IPS DF 6.9 (cell line): ENCODE data around the gene CLIC4.

Experiments used
- DNase-seq: peaks from one replicate; pipeline ENCODE4 v3.0.0-alpha.2; 2013; ENCODE audit warnings: low read depth, low spot score
- H3K27ac ChIP-seq: one replicate; pipeline ENCODE4 v1.5.1; 2013; ENCODE audit warnings: low read length, control low read depth
- H3K27me3 ChIP-seq: 2 replicates; pipeline ENCODE4 v1.6.1; 2013; ENCODE audit warnings: mild to moderate bottlenecking, low read length; ENCODE audit not compliant: control insufficient read depth, insufficient read depth
- H3K36me3 ChIP-seq: 2 replicates; pipeline ENCODE4 v1.6.1; 2013; ENCODE audit warnings: low read length; ENCODE audit not compliant: control insufficient read depth, insufficient read depth
- H3K4me1 ChIP-seq: 2 replicates; pipeline ENCODE4 v1.6.1; 2013; ENCODE audit warnings: low read length; ENCODE audit not compliant: control insufficient read depth, insufficient read depth
- H3K4me3 ChIP-seq: 2 replicates; pipeline ENCODE4 v1.5.1; 2013; ENCODE audit warnings: mild to moderate bottlenecking, low read length
- H3K9me3 ChIP-seq: 2 replicates; pipeline ENCODE4 v1.6.1; 2013; ENCODE audit warnings: low read length, inconsistent platforms; ENCODE audit not compliant: control insufficient read depth, insufficient read depth
- WGBS: extraction: QIAGEN DNeasy Blood & Tissue Kit; methylation state at CpG from one replicate; pipeline ENCODE4 v1.1.7; 2013; ENCODE audit warnings: mixed read lengths, missing lambda C conversion rate; ENCODE audit not compliant: insufficient read length, insufficient coverage; 5-methylcytosine and 5-hydroxymethylcytosine counted together

CLIC4 gene

DNA sequence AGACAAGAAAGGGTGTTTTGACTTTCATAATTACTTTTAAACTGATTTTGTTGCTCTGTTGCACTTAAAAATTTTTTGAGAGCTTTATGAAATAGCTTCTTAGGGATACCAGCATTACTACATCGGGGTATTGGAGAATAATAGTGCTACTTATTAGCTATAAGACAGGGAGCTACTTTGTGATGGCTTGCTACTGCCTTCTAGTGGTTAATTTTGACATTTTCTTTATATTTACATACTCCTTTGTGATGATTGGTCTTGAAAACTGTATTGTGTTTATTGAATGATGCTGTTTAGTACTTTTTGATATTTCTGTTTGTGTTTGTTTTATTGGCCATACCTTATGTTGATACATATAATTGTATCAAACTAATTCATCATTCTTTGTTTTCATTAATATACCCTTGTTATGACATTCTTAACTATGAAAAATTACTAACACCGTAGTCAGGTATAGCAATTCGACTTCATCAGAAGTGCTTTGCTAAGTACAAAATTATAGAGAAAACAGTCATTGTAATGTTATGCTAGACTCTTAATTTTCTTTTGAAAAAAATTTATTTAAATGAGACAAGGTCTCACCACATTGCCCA, 85.5 kb downstream of the CLIC4 start:
- no peak overlapping the region for H3K27ac ChIP-seq
- WGBS: no CpG with 5 or more reads among the region's 3 CpGs
- no peaks in the 10 kb centered on the region for H3K4me1 ChIP-seq

DNA sequence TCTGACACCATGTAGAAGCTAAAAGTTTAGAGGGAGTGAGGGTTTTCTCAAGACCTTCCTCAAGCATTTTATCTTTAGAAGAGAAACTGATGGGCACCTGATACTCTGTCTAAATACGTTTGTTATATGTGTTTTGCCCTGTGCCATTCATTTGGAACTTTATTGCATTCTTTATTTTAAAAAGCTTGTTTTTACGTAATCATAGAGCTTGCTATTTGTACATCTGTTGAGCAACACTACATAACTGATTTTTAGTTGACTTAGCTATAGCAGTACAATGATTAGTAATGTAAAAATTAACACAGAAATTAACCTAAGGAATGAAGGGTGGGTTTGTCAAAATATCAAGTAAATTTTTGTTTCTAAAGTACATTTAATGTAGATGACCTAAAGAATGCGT, 96.3 kb downstream of the CLIC4 start:
- H3K27me3 ChIP-seq: no peaks in the 10 kb centered on the region
- H3K4me1 ChIP-seq: no peaks in the 10 kb centered on the region
- H3K36me3 ChIP-seq: no peaks in the 10 kb centered on the region; the same call in 1 of the 2 replicates
- H3K27ac ChIP-seq: no peak overlapping the region
- DNase-seq: no peak
- WGBS: no CpG with 5 or more reads among the region's 3 CpGs
- no peak overlapping the region for H3K4me3 ChIP-seq
- no peaks in the 10 kb centered on the region for H3K9me3 ChIP-seq

More for the DNA sequence above, 85.5 kb downstream of the CLIC4 start:
- no peak overlapping the region for H3K4me3 ChIP-seq
- H3K36me3 ChIP-seq: no peaks in the 10 kb centered on the region
- no peaks in the 10 kb centered on the region for H3K9me3 ChIP-seq
- no peaks in the 10 kb centered on the region for H3K27me3 ChIP-seq
- no peak for DNase-seq

DNA sequence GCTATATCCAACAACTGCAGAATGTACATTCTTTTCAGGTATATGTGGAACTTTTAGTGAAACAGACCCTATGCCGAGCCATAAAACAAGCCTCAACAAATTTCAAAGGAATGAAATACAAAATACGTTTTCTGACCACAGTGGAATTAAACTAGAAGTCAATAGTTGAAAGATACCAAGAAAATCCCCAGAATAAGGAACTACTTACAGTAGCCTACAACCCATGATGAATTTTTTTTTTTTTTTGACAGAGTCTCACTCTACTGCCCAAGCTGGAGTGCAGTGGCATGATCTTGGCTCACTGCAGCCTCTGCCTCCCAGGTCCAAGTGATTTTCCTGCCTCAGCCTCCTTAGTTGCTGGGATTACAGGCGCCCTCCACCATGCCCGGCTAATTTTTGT, 101.4 kb downstream of the CLIC4 start:
- H3K27me3 ChIP-seq: peaks cover 1% of the 10 kb centered on the region; the same call in 1 of the 2 replicates
- H3K27ac ChIP-seq: no peak overlapping the region
- 0 out of 2 replicates have a peak, but pooled peaks cover 2% of the 10 kb centered on the region for H3K4me1 ChIP-seq
- no CpG with 5 or more reads among the region's 4 CpGs for WGBS
- DNase-seq: no peak
- H3K4me3 ChIP-seq: no peak overlapping the region
- no peaks in the 10 kb centered on the region for H3K36me3 ChIP-seq
- H3K9me3 ChIP-seq: no peaks in the 10 kb centered on the region

DNA sequence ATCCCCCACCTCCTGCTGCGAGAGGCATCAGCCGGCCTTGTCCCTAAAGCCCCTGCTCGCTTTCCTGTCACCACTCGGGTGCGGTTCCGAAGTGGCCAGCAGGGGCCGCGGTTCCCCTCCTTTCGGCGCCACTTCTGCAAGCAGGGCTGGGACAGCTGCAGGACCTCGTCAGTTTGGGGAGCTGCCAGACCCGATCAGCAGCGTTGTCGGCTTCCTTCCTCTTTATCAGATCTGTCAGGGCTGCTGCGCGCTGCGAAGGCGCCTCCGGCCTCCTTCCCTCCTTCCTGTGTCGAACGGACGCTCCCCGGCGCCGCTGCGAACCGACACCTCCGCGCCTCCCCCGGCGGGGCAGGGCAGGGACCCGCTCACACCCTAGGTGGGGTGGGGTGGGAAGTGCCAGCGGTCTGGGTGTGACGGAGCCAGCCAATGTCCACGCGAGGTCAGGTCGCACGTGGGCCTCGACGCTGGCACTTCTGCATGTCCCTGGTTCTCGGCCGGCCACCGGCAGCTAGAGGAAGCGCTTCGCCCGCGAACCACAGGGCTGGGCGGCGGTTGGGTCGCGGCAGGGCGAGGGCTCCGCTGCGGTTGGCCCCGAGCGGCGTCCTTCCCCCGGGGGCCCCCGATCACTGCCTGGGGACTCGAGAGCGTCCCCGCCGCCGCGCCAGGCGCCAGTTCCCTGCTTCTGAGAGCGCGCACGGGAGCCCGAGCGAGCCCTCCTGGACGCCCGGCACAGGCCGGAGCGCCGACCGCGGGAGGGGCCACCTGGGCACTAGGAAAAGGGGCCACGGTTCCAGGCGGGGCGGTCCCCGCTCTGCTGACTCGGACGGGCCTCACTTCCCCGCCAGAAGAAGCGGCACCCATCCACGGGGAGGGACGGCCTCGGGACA, 103.0 kb downstream of the CLIC4 start:
- peak overlapping the region; percentile 38 for H3K4me3 ChIP-seq
- 0 out of 2 replicates have a peak, but pooled peaks cover 2% of the 10 kb centered on the region for H3K4me1 ChIP-seq
- H3K36me3 ChIP-seq: no peaks in the 10 kb centered on the region
- peak; percentile 82 for DNase-seq
- peaks cover 1% of the 10 kb centered on the region; the same call in 1 of the 2 replicates for H3K27me3 ChIP-seq
- no peak overlapping the region for H3K27ac ChIP-seq
- no peaks in the 10 kb centered on the region for H3K9me3 ChIP-seq
- no CpG with 5 or more reads among the region's 89 CpGs for WGBS

DNA sequence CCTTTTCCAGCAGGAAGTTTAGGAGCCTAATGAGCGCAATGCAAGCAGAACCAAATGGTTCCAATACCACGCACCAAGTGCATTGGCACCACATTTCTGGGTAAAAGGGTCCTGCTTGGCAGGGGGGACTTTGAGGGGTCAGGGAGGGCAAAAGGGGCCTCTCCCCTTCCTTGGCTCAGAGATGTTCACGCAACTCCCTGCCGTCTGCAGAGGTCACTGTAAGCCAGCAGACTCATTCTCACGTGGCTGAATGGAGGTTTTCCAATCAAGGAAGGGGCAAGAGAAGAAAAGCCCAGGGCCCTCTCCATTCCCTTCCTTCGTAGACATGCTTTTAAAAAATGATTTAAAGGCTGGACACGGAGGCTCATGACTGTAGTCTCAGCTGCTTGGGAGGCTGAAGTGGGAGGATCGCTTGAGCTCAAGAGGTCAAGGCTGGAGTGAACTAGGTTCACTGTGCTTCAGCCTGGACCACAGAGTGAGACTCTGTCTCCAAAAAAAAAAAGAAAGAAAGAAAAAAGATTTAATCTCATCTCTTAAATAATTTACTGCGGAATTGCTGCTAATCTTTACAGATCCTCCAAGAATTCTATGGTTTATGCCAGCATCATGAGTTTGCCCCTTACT, 104.5 kb downstream of the CLIC4 start:
- Histone ChIP-seq H3K9me3 (no peaks in the 10 kb centered on the region), H3K27ac (no peak overlapping the region), H3K4me1 (0 out of 2 replicates have a peak, but pooled peaks cover 2% of the 10 kb centered on the region), H3K4me3 (no peak overlapping the region), H3K27me3 (peaks cover 1% of the 10 kb centered on the region; the same call in 1 of the 2 replicates), H3K36me3 (no peaks in the 10 kb centered on the region)
- WGBS: no CpG with 5 or more reads among the region's 9 CpGs
- DNase-seq: no peak

DNA sequence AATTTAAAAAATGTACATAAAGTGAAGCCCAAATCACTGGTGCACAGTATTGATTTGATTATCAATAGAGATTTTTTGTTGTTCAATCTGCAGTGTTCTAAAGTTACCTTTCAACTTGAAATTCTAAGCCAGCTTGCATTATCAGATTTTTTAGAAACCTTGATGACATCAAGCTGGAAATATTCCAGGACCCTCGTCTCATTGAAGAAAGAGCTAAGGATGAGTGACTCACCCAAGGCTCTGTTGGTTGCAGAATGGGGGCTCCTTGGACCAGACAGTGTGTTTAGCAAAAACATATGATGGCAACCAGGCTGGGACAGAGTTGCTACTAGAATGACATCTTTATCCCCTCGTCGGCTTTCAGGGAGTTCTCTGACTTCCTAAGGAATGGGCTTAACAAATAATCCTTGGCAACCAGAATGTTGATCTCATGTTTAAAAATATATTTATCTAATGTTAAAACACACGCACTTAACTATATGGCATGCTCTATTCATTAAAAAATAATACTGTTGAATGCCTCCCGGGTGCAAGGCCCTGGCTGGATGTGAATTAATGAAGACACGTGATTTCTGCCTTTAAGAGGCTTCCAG, 105.2 kb downstream of the CLIC4 start:
- DNase-seq: no peak
- peaks cover 1% of the 10 kb centered on the region; the same call in 1 of the 2 replicates for H3K27me3 ChIP-seq
- no peak overlapping the region for H3K27ac ChIP-seq
- H3K4me3 ChIP-seq: no peak overlapping the region
- no peaks in the 10 kb centered on the region for H3K9me3 ChIP-seq
- H3K36me3 ChIP-seq: no peaks in the 10 kb centered on the region
- H3K4me1 ChIP-seq: 0 out of 2 replicates have a peak, but pooled peaks cover 2% of the 10 kb centered on the region
- WGBS: no CpG with 5 or more reads among the region's 6 CpGs

DNA sequence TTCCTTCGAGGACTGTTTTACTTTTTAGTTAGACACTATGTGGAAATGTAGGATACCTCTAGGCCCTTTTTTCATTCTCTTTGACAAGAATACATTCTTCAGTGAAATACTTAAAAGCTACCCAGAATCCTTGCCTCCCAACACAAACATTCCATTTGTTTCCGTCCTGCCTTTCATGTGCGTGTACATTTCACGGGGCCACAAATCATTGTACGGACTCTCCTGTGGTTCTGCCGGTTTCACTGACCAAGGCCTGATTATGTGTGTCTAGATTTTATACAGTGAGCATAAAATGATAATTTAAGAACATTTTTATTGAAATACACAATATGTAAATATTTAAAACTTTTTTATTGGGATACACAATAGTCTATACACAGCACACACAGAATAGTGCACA, 108.4 kb downstream of the CLIC4 start:
- DNase-seq: no peak
- no CpG with 5 or more reads among the region's 6 CpGs for WGBS
- no peaks in the 10 kb centered on the region for H3K4me1 ChIP-seq
- no peaks in the 10 kb centered on the region for H3K9me3 ChIP-seq
- H3K36me3 ChIP-seq: no peaks in the 10 kb centered on the region
- H3K27ac ChIP-seq: no peak overlapping the region
- H3K4me3 ChIP-seq: no peak overlapping the region
- H3K27me3 ChIP-seq: peaks cover 1% of the 10 kb centered on the region; the same call in 1 of the 2 replicates

DNA sequence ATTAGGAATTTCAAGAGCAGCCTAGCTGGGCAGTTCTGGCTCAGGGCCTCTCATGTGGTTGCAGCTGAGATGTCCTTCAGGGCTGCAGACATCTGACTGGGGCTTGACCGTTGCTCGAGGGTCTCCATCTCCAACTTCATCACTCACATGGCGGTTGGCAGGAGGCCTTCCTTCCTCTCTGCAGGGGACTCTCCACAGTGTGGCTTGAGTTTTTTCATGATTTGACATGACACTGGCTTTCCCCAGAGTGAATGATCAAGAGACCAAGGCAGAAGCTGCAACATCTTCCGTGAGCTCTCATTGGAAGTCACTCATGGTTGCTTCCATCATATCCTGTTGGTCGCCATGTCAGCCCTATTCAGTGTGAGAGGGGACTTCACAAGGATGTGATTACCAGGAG, 110.2 kb downstream of the CLIC4 start:
- Histone ChIP-seq H3K9me3 (no peaks in the 10 kb centered on the region), H3K4me1 (no peaks in the 10 kb centered on the region), H3K4me3 (no peak overlapping the region), H3K27ac (no peak overlapping the region), H3K36me3 (no peaks in the 10 kb centered on the region), H3K27me3 (no peaks in the 10 kb centered on the region)
- DNase-seq: no peak
- WGBS: no CpG with 5 or more reads among the region's 5 CpGs

DNA sequence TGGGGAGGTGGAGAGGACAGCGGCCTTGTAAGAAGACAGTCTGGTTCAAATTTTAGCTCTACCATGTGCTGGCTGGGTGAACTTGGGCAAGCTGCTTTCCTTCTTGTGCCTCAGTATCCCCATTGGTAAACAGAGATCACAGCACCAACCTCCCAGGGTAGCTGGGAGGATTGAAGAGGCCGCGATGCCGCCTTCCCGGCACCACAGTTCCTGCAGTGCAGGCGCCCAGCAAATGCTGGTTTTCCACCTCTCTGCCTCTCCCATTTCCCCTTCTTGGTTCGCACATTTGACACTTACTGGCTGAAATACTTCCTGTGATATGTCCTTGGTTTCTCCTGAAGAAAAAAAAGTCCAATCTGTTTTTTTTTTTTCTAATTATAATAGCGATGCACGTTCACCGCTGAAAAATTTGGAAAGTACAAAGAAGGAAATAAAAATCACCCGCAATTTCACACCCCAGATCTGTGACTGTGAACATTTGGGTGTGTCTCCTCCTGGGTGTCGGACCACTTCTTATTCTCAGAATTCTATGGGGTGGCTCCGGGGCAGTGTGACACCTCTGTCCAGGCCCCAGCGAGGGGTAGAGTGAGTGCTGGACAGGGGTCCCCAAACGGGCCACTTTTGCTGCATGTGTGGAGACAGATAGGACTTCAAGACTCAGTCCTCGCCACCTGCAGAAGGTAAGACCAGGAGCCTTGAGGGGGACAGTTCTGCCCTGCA, 111.7 kb downstream of the CLIC4 start:
- no peak overlapping the region for H3K27ac ChIP-seq
- no peak for DNase-seq
- no peaks in the 10 kb centered on the region for H3K36me3 ChIP-seq
- no peaks in the 10 kb centered on the region; the same call in 1 of the 2 replicates for H3K4me1 ChIP-seq
- H3K4me3 ChIP-seq: no peak overlapping the region
- no peaks in the 10 kb centered on the region for H3K9me3 ChIP-seq
- H3K27me3 ChIP-seq: no peaks in the 10 kb centered on the region
- WGBS: no CpG with 5 or more reads among the region's 16 CpGs
